ENCODE data around the gene ADGRD2. TPM values are rescaled to one million over a fixed set of nuclear protein-coding genes. Genes with fewer than 3 reads are reported as not detected.
A peak's percentile ranks its signal among the peaks of the same experiment; 100 is the strongest.

ADGRD2 gene
- polyA plus RNA-seq, 2 donors: 0.02 TPM; not detected in 1

DNA sequence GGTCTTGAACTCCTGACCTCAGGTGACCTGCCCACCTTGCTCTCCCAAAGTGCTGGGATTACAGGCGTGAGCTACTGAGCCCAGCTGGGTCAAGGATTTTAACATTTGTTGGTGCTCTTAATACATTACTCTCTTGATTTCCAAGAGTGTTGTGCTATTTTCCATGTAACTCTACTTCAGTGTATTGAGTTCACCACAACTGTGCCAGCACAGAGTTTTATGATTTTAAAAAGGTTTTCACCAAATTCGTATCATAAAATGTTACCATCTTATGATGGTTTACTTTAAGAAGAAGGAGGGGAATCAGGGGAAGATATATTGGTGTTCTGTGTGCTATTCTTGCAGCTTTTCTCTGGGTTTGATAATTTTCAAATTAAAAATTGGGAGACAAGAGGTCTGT is 6.6 kb upstream of the ADGRD2 start:
- H3K27ac ChIP-seq (ENCODE audit: low read depth in 2 of 2, low read length in 1 of 2): no peak overlapping the region

DNA sequence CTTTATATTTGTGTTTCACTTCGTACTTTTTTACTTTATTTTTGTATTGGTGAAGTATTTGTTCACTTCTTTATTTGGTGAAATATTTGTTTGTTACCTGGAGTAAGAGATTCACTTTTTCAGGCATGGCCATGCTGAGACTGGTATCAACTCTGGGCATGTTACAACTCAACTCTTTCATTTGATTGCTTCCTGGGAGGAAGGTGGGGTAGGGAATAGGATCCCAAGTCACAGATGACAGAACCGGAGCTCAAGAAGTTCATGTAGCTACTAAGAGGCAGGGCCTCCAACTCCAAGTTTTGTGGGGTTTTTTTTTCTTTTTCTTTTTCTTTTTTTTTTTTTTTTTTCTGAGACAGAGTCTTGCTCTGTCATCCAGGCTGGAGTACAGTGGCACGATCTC is 6.1 kb upstream of the ADGRD2 start:
- Histone ChIP-seq H3K27me3 (ENCODE audit: control insufficient read depth in 1 of 2, insufficient read depth in 2 of 2, low read length in 2 of 2) (no peaks in the 10 kb centered on the region), H3K4me1 (ENCODE audit: control insufficient read depth in 2 of 2, insufficient read depth in 2 of 2, low read length in 1 of 2) (no peaks in the 10 kb centered on the region), H3K9me3 (ENCODE audit: control insufficient read depth in 2 of 2, insufficient read depth in 1 of 2, low read depth in 1 of 2, low read length in 1 of 2) (no peaks in the 10 kb centered on the region), H3K4me3 (ENCODE audit: low read depth in 1 of 2, low read length in 2 of 2) (no peak overlapping the region), H3K36me3 (ENCODE audit: control insufficient read depth in 2 of 2, insufficient read depth in 2 of 2, low read length in 1 of 2) (no peaks in the 10 kb centered on the region), H3K27ac (ENCODE audit: low read depth in 2 of 2, low read length in 1 of 2) (no peak overlapping the region)
- 57 to 71% methylated on average over 3 of the region's 3 CpGs for WGBS, 2 donors

More for the DNA sequence above, 6.6 kb upstream of the ADGRD2 start:
- 77 to 85% methylated on average over 2 of the region's 2 CpGs for WGBS, 2 donors
- Histone ChIP-seq H3K9me3 (ENCODE audit: control insufficient read depth in 2 of 2, insufficient read depth in 1 of 2, low read depth in 1 of 2, low read length in 1 of 2) (no peaks in the 10 kb centered on the region), H3K4me3 (ENCODE audit: low read depth in 1 of 2, low read length in 2 of 2) (no peak overlapping the region), H3K27me3 (ENCODE audit: control insufficient read depth in 1 of 2, insufficient read depth in 2 of 2, low read length in 2 of 2) (no peaks in the 10 kb centered on the region), H3K4me1 (ENCODE audit: control insufficient read depth in 2 of 2, insufficient read depth in 2 of 2, low read length in 1 of 2) (no peaks in the 10 kb centered on the region), H3K36me3 (ENCODE audit: control insufficient read depth in 2 of 2, insufficient read depth in 2 of 2, low read length in 1 of 2) (no peaks in the 10 kb centered on the region)

DNA sequence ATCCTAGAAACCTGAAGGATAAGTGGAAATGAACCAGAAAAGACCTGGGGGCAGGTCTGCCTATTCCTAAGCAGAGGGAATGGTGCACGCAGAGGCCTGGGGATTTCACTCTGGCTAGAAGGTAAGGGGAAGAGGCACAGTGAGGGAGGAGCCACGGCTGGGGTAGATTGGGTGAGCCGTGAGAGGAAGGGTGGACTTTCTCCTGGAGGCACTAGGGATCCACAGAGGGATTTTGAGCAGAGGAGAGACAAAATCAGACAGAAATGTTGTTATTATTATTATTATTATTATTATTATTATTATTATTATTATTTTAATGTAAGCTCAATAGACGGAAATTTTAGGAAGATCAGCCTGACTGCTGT is 3.0 kb upstream of the ADGRD2 start:
- H3K4me3 ChIP-seq (ENCODE audit: low read depth in 1 of 2, low read length in 2 of 2): no peak overlapping the region
- WGBS, 2 donors: 76 to 78% methylated on average over 4 of the region's 4 CpGs

DNA sequence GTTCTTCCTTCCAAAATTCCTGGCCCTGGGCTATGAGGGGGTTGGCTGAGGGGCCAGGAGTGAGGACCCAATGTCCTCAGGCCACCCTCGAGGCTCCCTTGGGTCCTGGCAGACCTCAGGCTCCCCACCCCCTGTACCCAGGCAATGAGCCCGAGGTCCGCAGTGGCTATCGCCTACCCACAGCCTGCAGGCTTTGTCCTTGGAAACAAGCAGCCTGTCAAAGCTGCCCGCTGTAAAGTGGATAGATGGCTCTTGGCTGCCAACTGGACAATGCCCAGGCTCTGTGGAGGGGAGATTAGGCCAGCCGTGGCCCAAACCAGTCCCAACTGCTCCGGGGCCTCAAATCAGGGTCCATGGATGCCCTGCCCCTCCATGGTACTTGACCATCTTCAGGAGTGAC is 2.2 kb upstream of the ADGRD2 start:
- H3K4me1 ChIP-seq (ENCODE audit: control insufficient read depth in 2 of 2, insufficient read depth in 2 of 2, low read length in 1 of 2): peaks cover 0 to 11% of the 10 kb centered on the region in 2 donors
- no peaks in the 10 kb centered on the region for H3K9me3 ChIP-seq (ENCODE audit: control insufficient read depth in 2 of 2, insufficient read depth in 1 of 2, low read depth in 1 of 2, low read length in 1 of 2)
- H3K4me3 ChIP-seq (ENCODE audit: low read depth in 1 of 2, low read length in 2 of 2): no peak overlapping the region
- peaks cover 0 to 4% of the 10 kb centered on the region in 2 donors for H3K27me3 ChIP-seq (ENCODE audit: control insufficient read depth in 1 of 2, insufficient read depth in 2 of 2, low read length in 2 of 2)
- H3K27ac ChIP-seq (ENCODE audit: low read depth in 2 of 2, low read length in 1 of 2): no peak overlapping the region
- WGBS, 2 donors: 73 to 82% methylated on average over 7 of the region's 7 CpGs
- no peaks in the 10 kb centered on the region for H3K36me3 ChIP-seq (ENCODE audit: control insufficient read depth in 2 of 2, insufficient read depth in 2 of 2, low read length in 1 of 2)

More for the DNA sequence above, 3.0 kb upstream of the ADGRD2 start:
- no peaks in the 10 kb centered on the region for H3K27me3 ChIP-seq (ENCODE audit: control insufficient read depth in 1 of 2, insufficient read depth in 2 of 2, low read length in 2 of 2)
- H3K36me3 ChIP-seq (ENCODE audit: control insufficient read depth in 2 of 2, insufficient read depth in 2 of 2, low read length in 1 of 2): no peaks in the 10 kb centered on the region
- no peak overlapping the region for H3K27ac ChIP-seq (ENCODE audit: low read depth in 2 of 2, low read length in 1 of 2)
- no peaks in the 10 kb centered on the region for H3K9me3 ChIP-seq (ENCODE audit: control insufficient read depth in 2 of 2, insufficient read depth in 1 of 2, low read depth in 1 of 2, low read length in 1 of 2)
- H3K4me1 ChIP-seq (ENCODE audit: control insufficient read depth in 2 of 2, insufficient read depth in 2 of 2, low read length in 1 of 2): peaks cover 0 to 7% of the 10 kb centered on the region in 2 donors

DNA sequence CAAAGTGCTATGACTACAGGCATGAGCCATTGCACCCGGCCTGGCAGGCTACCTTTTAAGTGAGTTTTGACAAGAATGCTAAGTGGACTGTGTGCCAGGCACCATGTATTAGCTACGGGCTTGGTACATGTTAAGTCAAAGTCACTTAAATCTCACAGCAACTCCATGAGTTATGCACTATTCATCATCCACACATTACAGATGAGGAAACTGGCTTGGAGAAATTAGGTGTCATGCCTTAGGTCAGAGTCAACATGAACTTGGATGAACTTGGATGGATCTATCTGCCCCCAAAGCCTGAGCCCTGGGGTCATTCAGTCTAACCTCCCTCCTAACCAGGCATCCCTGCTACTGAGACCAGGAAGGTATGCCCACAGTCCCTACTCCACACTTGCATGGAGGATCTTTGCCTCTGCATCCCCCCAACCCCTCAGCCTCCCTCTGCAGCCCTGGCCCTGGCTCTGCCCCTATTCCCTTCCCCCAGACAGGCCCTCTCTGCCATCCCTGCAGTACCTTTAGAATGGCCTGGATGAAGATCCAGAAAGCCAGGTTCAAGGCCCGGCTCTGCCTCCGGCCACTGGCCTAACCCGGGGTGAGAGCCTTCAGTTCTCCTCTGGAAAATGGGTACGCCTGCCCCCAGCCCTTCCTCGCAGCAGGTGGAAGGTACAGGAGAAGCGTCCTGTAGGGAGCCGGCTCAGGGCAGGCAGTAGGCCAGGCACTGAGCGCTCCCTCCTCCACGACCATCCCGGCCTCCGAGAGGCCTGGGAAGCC is 685 bp upstream of the ADGRD2 start:
- Histone ChIP-seq H3K4me1 (ENCODE audit: control insufficient read depth in 2 of 2, insufficient read depth in 2 of 2, low read length in 1 of 2) (peaks cover 3 to 14% of the 10 kb centered on the region in 2 donors), H3K4me3 (ENCODE audit: low read depth in 1 of 2, low read length in 2 of 2) (no peak overlapping the region), H3K27me3 (ENCODE audit: control insufficient read depth in 1 of 2, insufficient read depth in 2 of 2, low read length in 2 of 2) (peaks cover 0 to 4% of the 10 kb centered on the region in 2 donors), H3K9me3 (ENCODE audit: control insufficient read depth in 2 of 2, insufficient read depth in 1 of 2, low read depth in 1 of 2, low read length in 1 of 2) (no peaks in the 10 kb centered on the region), H3K36me3 (ENCODE audit: control insufficient read depth in 2 of 2, insufficient read depth in 2 of 2, low read length in 1 of 2) (no peaks in the 10 kb centered on the region), H3K27ac (ENCODE audit: low read depth in 2 of 2, low read length in 1 of 2) (no peak overlapping the region)
- 84 to 89% methylated on average over 13 of the region's 13 CpGs for WGBS, 2 donors

DNA sequence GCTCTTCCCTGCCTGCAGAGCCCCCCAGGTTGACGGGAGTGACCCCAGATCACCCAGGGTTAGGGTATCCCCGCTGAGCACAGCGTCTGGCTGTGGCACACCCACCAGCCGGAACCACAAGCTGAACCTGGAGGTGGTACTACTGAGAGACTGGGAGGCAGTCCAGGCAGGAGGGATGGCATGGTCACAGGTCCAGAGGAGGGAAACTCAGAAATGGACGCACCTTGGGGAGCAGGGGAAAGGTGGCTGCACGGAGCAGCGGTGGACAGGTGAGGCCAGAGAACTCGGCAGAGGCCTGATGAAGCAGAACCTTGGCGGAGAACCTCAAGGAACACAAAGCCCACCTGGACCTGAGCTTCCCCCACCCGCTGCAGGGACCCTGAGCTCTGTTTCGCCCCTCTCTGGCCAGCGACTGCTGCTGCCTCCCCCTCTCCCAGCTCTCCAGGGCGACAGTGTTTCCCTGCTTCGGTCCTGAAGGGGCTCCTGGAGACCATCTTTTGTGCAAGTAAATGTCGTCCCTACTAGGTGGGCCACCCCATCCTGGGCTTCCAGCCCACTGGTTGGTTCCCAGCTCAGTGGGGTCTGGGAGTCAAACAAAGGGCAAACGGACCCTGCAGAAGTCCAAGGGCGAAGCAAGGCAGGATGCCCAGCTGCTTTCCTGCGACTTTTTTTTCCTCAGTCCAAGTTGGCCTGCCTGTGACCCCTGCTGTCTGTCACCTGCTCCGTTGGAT is 845 bp downstream of the ADGRD2 start:
- Histone ChIP-seq H3K36me3 (ENCODE audit: control insufficient read depth in 2 of 2, insufficient read depth in 2 of 2, low read length in 1 of 2) (no peaks in the 10 kb centered on the region), H3K9me3 (ENCODE audit: control insufficient read depth in 2 of 2, insufficient read depth in 1 of 2, low read depth in 1 of 2, low read length in 1 of 2) (no peaks in the 10 kb centered on the region), H3K4me3 (ENCODE audit: low read depth in 1 of 2, low read length in 2 of 2) (peak overlapping the region in 1 of 2 donors; percentile 1), H3K27ac (ENCODE audit: low read depth in 2 of 2, low read length in 1 of 2) (no peak overlapping the region), H3K4me1 (ENCODE audit: control insufficient read depth in 2 of 2, insufficient read depth in 2 of 2, low read length in 1 of 2) (peaks cover 3 to 14% of the 10 kb centered on the region in 2 donors), H3K27me3 (ENCODE audit: control insufficient read depth in 1 of 2, insufficient read depth in 2 of 2, low read length in 2 of 2) (peaks cover 0 to 4% of the 10 kb centered on the region in 2 donors)
- 41 to 48% methylated on average over 18 to 19 of the region's 19 CpGs for WGBS, 2 donors

DNA sequence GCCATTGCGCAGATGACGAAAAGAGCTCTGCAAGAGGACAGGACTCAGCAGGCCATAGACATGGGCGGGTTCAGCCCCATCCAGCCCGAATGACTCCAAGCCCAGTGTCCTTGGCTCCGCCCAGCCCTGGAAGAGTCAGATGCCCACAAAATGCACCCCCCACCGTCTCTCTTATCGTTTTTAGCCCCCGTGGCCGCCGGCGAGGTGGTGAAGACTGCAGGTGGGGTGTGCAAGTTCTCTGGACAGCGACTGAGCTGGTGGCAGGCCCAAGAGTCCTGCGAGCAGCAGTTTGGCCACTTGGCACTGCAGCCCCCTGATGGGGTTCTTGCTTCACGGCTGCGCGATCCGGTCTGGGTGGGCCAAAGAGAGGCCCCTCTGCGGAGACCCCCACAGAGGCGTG is 2.1 kb downstream of the ADGRD2 start:
- Histone ChIP-seq H3K27me3 (ENCODE audit: control insufficient read depth in 1 of 2, insufficient read depth in 2 of 2, low read length in 2 of 2) (peaks cover 0 to 4% of the 10 kb centered on the region in 2 donors), H3K9me3 (ENCODE audit: control insufficient read depth in 2 of 2, insufficient read depth in 1 of 2, low read depth in 1 of 2, low read length in 1 of 2) (no peaks in the 10 kb centered on the region), H3K4me3 (ENCODE audit: low read depth in 1 of 2, low read length in 2 of 2) (no peak overlapping the region), H3K4me1 (ENCODE audit: control insufficient read depth in 2 of 2, insufficient read depth in 2 of 2, low read length in 1 of 2) (peaks cover 3 to 14% of the 10 kb centered on the region in 2 donors), H3K27ac (ENCODE audit: low read depth in 2 of 2, low read length in 1 of 2) (no peak overlapping the region), H3K36me3 (ENCODE audit: control insufficient read depth in 2 of 2, insufficient read depth in 2 of 2, low read length in 1 of 2) (no peaks in the 10 kb centered on the region)
- WGBS, 2 donors: 80 to 81% methylated on average over 19 of the region's 19 CpGs

DNA sequence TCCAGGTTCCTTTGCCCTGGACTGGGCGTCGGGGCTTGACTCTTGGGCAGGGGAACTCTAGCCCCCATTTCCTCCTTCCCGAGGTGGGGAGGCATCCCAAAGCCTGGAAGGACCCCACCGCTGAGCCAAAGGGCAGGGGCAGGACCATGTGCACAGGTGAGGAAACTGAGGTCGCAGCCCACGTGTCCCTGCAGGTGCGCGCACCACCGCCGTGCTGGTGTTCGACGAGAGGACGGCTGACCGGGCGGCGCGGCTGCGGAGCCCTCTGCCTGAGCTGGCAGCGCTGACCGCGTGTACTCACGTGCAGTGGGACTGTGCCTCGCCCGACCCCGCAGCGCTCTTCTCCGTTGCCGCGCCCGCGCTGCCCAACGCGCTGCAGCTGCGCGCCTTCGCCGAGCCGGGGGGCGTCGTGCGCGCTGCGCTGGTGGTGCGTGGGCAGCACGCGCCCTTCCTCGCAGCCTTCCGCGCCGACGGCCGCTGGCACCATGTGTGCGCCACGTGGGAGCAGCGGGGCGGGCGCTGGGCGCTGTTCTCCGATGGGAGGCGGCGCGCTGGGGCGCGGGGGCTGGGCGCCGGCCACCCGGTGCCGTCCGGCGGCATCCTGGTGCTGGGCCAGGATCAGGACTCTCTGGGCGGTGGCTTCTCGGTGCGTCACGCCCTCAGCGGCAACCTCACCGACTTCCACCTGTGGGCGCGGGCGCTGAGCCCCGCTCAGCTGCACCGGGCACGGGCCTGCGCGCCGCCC is 2.8 kb downstream of the ADGRD2 start:
- Histone ChIP-seq H3K27me3 (ENCODE audit: control insufficient read depth in 1 of 2, insufficient read depth in 2 of 2, low read length in 2 of 2) (peaks cover 0 to 4% of the 10 kb centered on the region in 2 donors), H3K27ac (ENCODE audit: low read depth in 2 of 2, low read length in 1 of 2) (no peak overlapping the region), H3K4me1 (ENCODE audit: control insufficient read depth in 2 of 2, insufficient read depth in 2 of 2, low read length in 1 of 2) (peaks cover 3 to 14% of the 10 kb centered on the region in 2 donors), H3K9me3 (ENCODE audit: control insufficient read depth in 2 of 2, insufficient read depth in 1 of 2, low read depth in 1 of 2, low read length in 1 of 2) (no peaks in the 10 kb centered on the region), H3K36me3 (ENCODE audit: control insufficient read depth in 2 of 2, insufficient read depth in 2 of 2, low read length in 1 of 2) (no peaks in the 10 kb centered on the region), H3K4me3 (ENCODE audit: low read depth in 1 of 2, low read length in 2 of 2) (peak overlapping the region; percentile 16 to 18)
- 38 to 39% methylated on average over 62 to 85 of the region's 85 CpGs for WGBS, 2 donors

DNA sequence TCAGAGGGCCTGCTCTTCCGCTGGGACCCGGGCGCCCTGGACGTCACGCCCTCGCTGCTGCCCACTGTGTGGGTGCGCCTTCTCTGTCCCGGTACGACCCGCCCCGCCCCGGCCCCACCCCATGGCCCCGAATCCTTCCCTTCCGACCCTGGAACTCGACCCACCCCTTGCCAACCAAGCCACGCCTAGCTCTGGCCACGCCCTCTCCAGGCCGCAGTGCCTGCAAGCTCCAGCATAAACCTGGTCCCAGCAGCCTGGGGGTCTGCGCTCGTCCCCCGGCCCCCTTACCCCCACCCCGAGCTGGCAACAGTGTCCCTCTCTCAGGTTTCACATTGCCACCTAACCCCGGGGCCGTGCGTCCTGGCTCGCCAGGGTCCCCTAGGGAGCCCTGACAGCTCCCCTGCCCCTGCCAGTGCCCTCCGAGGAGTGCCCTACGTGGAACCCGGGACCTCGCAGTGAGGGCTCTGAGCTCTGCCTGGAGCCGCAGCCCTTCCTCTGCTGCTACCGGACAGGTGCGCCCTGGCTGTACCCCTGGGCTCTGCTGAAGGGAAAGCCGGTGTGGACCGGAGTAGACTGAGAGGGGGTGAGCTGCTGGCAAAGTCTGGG is 3.4 kb downstream of the ADGRD2 start:
- H3K4me1 ChIP-seq (ENCODE audit: control insufficient read depth in 2 of 2, insufficient read depth in 2 of 2, low read length in 1 of 2): peaks cover 3 to 14% of the 10 kb centered on the region in 2 donors
- peak overlapping the region; percentile 16 to 18 for H3K4me3 ChIP-seq (ENCODE audit: low read depth in 1 of 2, low read length in 2 of 2)
- WGBS, 2 donors: 26 to 28% methylated on average over 33 to 35 of the region's 35 CpGs
- no peaks in the 10 kb centered on the region for H3K9me3 ChIP-seq (ENCODE audit: control insufficient read depth in 2 of 2, insufficient read depth in 1 of 2, low read depth in 1 of 2, low read length in 1 of 2)
- H3K27ac ChIP-seq (ENCODE audit: low read depth in 2 of 2, low read length in 1 of 2): no peak overlapping the region
- peaks cover 0 to 4% of the 10 kb centered on the region in 2 donors for H3K27me3 ChIP-seq (ENCODE audit: control insufficient read depth in 1 of 2, insufficient read depth in 2 of 2, low read length in 2 of 2)
- no peaks in the 10 kb centered on the region for H3K36me3 ChIP-seq (ENCODE audit: control insufficient read depth in 2 of 2, insufficient read depth in 2 of 2, low read length in 1 of 2)
